Measurements from ENCODE around the gene DSTN.

The DSTN gene

DNA sequence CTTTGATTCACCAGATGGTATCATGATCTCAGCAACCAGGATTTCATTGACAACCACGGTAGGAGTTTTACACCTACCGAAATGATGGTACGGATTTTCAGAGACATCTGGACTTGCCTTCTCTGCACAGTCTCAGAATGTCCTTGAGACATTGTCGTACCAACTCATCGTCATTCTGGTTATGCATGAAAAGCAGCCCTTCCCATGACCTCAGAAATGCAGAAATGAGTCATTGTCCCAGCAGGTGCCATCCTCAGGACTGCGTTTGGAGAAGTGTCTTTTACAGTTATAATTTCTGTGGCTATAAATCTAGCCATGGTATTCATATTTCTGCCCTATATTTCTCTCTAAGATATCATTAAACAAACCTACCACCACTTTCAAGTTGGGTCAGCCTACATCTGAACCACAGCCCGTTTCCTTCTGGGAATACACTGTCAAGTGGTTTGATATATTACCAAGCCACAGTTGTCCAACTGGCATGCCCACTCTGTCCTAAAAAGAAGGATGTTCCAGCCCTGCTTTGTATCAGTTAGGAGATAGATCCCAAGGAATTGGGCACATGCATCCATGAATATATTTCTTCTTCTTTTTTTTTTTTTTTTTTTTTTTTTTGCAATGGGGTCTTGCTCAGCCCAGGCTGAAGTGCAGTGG lies 31.2 kb upstream of the DSTN start:
- no peak for TF ChIP-seq CTCF (IDR thresholded peaks at IDR 0.05)

DNA sequence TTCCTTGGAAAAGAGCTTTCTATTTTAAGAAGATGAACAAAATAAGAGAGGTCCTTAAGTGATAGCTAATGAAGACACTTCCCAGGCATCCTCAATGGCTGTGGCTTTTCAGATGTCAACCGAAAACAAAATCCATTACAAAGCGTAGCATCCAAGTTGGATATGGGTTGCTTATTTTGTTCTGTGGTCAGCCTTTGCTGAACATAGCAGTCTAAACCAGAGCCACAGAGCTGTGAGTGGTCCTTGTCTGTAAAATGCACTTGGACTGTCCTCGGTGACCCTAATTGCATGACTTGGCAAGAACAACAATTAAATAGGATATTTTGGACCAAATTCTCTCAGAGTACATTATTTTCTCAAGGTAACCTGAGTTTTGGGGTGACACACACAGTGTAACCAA lies 28.3 kb upstream of the DSTN start:
- TF ChIP-seq CTCF (IDR thresholded peaks at IDR 0.05): no peak

DNA sequence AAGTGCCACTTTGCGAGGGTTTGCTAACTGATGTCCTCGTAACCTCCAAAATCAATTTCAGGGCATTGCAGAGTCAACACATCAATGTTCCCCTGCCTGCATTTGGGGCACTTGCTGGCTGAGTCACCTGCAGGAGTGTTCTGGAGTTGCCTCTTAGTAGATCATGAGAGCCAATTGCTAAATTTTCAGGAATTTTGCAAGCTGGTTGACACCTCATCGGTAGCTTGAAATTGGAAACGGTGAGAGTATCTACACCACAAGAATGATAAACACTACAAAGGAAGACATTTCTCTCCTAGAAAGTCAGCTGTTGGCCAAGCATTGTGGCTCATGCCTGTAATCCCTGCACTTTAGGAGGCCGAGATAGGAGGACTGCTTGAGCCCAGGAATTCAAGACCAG lies 27.9 kb upstream of the DSTN start:
- no peak for TF ChIP-seq CTCF (IDR thresholded peaks at IDR 0.05)

- no peak for TF ChIP-seq CTCF (IDR thresholded peaks at IDR 0.05)
These were observed 27.4 kb upstream of the DSTN start for GRCh38 chr20:17542481-17542880.

DNA sequence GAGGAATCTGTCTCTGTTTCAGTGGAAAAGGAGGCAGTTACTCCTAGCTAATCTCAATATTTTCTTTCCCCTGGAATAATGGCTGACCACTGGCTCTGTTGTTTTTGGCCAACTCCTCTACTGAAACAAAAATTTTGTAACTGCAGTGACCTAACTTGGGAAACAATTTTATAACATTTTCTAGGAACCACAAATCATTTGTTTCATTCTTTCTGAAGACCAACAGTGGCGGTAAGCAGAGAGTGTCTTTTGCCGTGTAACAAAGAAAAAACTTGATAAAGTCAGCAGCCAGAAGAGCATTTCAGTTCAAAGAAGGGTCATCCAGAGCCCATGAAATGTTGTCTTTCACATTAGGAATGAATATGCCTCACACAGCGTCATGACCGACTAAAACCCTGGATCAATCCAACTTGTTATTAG lies 26.9 kb upstream of the DSTN start:
- TF ChIP-seq CTCF (IDR thresholded peaks at IDR 0.05): no peak

DNA sequence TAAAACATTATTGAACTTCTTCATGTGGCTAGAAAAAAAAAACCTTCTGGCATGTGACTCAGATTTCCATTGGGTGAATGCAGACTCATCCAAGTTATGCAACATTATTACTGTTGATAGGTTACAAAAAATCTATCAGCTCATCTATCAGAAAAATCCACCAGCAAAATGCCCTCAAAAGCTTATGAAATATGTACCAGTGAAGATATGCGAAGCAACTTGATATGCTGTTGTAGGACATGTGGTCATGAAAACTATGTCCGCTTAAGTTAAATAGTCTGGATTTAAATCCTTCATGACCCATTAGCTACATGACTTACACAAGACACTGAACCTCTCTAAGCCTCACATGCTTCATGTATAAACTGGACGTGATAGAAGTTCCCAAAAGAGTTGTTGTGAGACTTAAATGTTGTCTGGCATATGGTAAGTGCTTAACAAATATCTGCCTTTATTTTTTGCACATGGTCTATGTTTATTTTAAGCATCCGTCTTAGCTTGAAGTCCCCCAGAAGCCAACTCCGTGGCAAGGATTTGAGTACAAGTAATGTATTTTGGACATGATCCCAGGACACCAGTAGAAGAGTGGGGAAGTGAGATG lies 26.2 kb upstream of the DSTN start:
- no peak for TF ChIP-seq CTCF (IDR thresholded peaks at IDR 0.05)

DNA sequence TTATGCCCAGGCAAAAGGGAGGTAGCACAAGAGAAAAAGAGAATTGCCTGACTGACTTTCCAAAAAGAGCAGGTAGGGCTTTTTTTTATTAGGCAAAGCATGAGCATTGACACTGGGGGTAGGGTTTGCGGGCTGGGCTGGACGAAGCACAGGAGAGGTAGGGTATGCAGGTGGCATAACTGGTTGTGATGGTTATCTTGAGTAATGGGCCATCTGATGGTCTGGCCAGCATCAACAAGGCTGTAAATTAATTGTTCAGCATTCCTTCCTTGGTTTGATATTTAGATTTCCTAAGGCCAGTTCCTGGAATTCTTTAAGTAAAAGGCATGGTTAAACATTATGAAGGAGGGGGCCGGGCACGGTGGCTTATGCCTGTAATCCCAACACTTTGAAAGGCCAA lies 24.7 kb upstream of the DSTN start:
- no peak for TF ChIP-seq CTCF (IDR thresholded peaks at IDR 0.05)

- no peak for TF ChIP-seq CTCF (IDR thresholded peaks at IDR 0.05)
These were observed 20.7 kb upstream of the DSTN start for GRCh38 chr20:17549131-17549530.
